Ishikawa (cell line): ENCODE results near the gene DOCK2.
A peak's percentile ranks its signal among the peaks of the same experiment; 100 is the strongest.

Experiments used
- CEBPB ChIP-seq: IDR thresholded peaks from 2 replicates; pipeline ENCODE4 v1.6.1; 2012
- CREB1 ChIP-seq: IDR thresholded peaks from 2 replicates; pipeline ENCODE4 v1.6.1; 2012; ENCODE audit warnings: low read depth
- EGR1 ChIP-seq: IDR thresholded peaks from 2 replicates; pipeline ENCODE4 v1.6.1; 2012
- EP300 ChIP-seq: IDR thresholded peaks from 2 replicates; pipeline ENCODE4 v1.6.1; 2012; ENCODE audit warnings: borderline replicate concordance
- FOXM1 ChIP-seq: IDR thresholded peaks from 2 replicates; pipeline ENCODE4 v1.6.1; 2012; ENCODE audit warnings: low read depth, borderline replicate concordance
- NFIC ChIP-seq: IDR thresholded peaks from 2 replicates; pipeline ENCODE4 v1.6.1; 2012
- RAD21 ChIP-seq: IDR thresholded peaks from 2 replicates; pipeline ENCODE4 v1.6.1; 2012; ENCODE audit warnings: low read depth
- TAF1 ChIP-seq: IDR thresholded peaks from 2 replicates; pipeline ENCODE4 v1.6.1; 2012; ENCODE audit warnings: low read depth, mild to moderate bottlenecking
- TCF12 ChIP-seq: IDR thresholded peaks from 2 replicates; pipeline ENCODE4 v1.6.1; 2012; ENCODE audit warnings: low read depth
- TEAD4 ChIP-seq: IDR thresholded peaks from 2 replicates; pipeline ENCODE4 v1.6.1; 2012
- YY1 ChIP-seq: IDR thresholded peaks from 2 replicates; pipeline ENCODE4 v1.6.1; 2012; ENCODE audit warnings: low read depth
- ZBTB7A ChIP-seq: IDR thresholded peaks from 2 replicates; pipeline ENCODE4 v1.6.1; 2012; ENCODE audit warnings: low read depth
- TF ChIP-seq, protein P1 (sequence below): IDR thresholded peaks from 2 replicates; pipeline ENCODE4 v1.6.1; 2012; ENCODE audit warnings: low read depth, mild to moderate bottlenecking
- TF ChIP-seq, protein P2 (sequence below): IDR thresholded peaks from 2 replicates; pipeline ENCODE4 v1.6.1; 2012
- TF ChIP-seq, protein P3 (sequence below): IDR thresholded peaks from 2 replicates; pipeline ENCODE4 v1.6.1; 2012

DOCK2 gene

DNA sequence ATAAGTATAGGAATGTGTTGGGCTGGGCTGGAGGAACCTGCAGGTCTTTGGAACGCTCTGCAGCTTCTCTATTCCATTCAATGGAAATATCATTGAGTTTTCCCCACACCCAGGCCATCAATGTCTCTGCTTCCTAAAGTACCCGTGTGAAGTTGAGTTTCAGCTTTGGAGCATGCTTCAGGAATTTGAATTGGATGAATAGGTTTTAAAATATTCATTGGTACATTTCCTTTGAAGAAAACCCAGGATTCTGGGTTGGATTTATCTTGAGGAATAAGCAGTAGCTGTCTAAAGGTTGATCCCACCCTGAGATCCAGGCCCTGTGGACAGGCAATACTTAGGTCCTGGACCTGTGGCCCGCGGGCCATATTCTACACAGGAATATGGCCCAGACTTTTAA, 306.0 kb downstream of the DOCK2 start:
- TF ChIP-seq FOXM1 = no peak
- no peak for TF ChIP-seq ZBTB7A
- TF ChIP-seq, protein P1, sequence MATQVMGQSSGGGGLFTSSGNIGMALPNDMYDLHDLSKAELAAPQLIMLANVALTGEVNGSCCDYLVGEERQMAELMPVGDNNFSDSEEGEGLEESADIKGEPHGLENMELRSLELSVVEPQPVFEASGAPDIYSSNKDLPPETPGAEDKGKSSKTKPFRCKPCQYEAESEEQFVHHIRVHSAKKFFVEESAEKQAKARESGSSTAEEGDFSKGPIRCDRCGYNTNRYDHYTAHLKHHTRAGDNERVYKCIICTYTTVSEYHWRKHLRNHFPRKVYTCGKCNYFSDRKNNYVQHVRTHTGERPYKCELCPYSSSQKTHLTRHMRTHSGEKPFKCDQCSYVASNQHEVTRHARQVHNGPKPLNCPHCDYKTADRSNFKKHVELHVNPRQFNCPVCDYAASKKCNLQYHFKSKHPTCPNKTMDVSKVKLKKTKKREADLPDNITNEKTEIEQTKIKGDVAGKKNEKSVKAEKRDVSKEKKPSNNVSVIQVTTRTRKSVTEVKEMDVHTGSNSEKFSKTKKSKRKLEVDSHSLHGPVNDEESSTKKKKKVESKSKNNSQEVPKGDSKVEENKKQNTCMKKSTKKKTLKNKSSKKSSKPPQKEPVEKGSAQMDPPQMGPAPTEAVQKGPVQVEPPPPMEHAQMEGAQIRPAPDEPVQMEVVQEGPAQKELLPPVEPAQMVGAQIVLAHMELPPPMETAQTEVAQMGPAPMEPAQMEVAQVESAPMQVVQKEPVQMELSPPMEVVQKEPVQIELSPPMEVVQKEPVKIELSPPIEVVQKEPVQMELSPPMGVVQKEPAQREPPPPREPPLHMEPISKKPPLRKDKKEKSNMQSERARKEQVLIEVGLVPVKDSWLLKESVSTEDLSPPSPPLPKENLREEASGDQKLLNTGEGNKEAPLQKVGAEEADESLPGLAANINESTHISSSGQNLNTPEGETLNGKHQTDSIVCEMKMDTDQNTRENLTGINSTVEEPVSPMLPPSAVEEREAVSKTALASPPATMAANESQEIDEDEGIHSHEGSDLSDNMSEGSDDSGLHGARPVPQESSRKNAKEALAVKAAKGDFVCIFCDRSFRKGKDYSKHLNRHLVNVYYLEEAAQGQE = no peak
- no peak for TF ChIP-seq RAD21
- TF ChIP-seq, protein P2, sequence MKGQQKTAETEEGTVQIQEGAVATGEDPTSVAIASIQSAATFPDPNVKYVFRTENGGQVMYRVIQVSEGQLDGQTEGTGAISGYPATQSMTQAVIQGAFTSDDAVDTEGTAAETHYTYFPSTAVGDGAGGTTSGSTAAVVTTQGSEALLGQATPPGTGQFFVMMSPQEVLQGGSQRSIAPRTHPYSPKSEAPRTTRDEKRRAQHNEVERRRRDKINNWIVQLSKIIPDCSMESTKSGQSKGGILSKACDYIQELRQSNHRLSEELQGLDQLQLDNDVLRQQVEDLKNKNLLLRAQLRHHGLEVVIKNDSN = no peak
- TF ChIP-seq CEBPB = no peak
- TF ChIP-seq TEAD4 = no peak
- TF ChIP-seq YY1 = no peak
- TF ChIP-seq CREB1 = no peak
- no peak for TF ChIP-seq TAF1
- no peak for TF ChIP-seq TCF12

DNA sequence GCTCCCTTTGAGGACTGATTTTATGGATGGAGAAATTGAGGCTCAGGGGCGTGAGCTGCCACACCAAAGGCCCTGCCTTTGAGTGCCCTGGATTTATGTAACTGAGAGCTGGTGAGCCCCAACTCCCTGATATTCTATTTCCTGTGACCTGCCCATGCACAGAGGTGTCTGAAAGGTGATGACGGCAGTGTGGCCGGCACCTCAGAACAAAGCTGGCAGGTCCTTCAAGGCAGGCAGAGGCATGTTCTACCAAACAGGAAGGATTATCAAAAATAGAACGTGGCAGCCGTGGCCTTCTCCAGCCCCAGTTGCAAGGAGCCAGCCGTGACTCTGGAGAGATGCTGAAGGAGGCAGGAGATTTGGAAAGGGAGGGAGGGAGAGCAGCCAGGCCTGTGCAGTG, 307.0 kb downstream of the DOCK2 start:
- TF ChIP-seq EGR1 (no peak), FOXM1 (no peak), RAD21 (no peak), NFIC (no peak), TEAD4 (no peak), YY1 (no peak), CEBPB (no peak), CREB1 (no peak), TAF1 (no peak), TCF12 (no peak)
- TF ChIP-seq, protein P2 = no peak

DNA sequence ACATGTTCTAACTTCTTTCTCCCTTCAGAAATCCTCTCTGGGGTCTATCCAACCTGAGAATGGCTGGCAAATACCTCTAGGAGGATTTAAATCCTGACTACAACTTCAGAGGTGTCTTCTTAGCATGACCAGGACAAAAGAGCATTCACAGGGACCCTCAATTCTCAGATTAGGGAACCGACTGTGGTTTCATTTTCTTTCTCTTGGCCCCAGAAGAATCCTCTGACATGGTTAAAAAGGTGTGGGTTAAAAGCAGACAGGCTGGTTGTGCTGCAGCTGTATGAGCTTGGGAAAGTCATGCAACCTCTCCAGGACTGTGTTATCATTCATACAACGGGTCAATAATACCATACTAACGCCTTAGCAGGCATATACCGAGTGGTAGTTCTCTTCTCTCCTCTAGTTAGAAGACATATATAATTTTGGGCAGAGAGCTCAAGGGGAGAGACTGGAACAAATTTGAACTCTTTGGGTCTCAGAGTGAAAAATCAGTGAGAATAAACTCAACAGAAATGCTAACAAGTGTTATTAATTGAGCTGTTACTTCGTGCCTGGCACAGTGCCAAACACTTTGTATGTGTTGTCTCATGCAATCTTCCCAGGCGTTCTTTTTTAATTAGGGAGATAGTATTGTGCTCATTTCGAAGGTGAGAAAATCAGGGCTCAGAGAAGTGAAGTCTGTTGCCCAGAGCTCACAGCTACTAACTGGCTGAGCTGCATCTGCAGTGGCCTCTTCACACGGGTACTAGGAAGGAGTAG, 308.0 kb downstream of the DOCK2 start:
- no peak for TF ChIP-seq CREB1
- TF ChIP-seq TCF12 = no peak
- peak; percentile 48 for TF ChIP-seq NFIC
- TF ChIP-seq EP300 = no peak

DNA sequence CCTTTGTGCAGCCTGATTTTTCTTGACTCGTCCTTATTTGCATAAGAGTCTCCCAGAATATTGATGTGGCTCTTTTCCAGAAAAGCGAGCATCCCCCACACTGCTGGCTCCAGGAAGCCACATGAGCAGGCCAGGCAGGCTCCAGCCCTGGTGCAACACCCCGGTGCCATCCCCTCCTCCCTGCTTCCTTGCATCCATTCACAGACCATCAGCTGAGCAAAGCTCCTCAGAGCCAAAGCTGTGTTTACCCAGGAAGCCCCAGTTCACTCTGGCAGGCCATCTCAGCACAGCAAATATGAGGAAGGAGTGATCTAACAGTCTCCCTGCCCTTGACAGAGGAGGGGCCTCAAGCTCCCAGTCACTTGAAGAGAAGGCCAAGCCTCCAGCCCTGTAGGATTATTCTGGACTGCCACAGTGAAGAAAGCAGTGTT, 308.8 kb downstream of the DOCK2 start:
- TF ChIP-seq, protein P1 = no peak
- no peak for TF ChIP-seq RAD21
- no peak for TF ChIP-seq NFIC
- no peak for TF ChIP-seq YY1
- TF ChIP-seq TCF12 = no peak
- TF ChIP-seq CEBPB = no peak
- TF ChIP-seq CREB1 = no peak
- TF ChIP-seq EP300 = no peak
- TF ChIP-seq TEAD4 = no peak
- no peak for TF ChIP-seq ZBTB7A
- TF ChIP-seq, protein P2 = no peak
- TF ChIP-seq, protein P3, sequence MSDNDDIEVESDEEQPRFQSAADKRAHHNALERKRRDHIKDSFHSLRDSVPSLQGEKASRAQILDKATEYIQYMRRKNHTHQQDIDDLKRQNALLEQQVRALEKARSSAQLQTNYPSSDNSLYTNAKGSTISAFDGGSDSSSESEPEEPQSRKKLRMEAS = no peak
- no peak for TF ChIP-seq FOXM1

DNA sequence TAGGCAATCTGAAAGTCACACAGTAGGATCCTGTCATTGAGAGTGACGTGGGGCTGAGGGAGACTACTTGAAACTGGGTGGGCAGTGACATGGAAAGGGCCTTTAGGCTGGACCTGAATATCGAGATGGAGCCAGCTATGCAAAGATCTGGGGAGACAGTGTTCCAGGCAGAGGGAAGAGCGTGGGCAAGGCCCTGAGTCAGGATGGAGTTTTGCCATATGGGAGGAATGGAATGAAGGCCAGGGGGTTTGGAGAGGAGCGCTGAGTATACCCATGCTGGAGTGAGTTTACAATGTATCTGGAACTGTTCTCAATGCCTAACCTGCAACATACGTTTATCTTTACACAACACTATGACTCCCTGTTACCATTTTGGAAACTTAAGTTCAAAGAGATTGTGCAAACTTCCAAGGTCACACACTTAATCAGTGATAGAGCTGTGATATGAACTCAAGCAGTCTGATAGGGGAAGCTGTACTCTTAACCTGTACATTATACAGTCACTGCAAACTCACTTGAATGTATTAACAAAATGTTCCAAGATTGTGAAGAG, 309.7 kb downstream of the DOCK2 start:
- TF ChIP-seq EP300 = no peak
- no peak for TF ChIP-seq EGR1
- TF ChIP-seq, protein P3 = no peak
- TF ChIP-seq YY1 = no peak
- TF ChIP-seq CREB1 = no peak
- no peak for TF ChIP-seq TAF1
